GM23338 (cell line): Measurements from ENCODE around the gene LRRC8B.

Source experiments
- CTCF ChIP-seq, 2 experiments: fragments of 200-600 bp in 1 of 2; sonication (generic) in 1 of 2; conservative IDR thresholded peaks; 2 replicates each; pipeline versions ENCODE4 v1.5.1 to v1.6.1; 2016 to 2017; ENCODE audit warnings: antibody characterized with exemption in 2 of 2, low read depth in 2 of 2, mild to moderate bottlenecking in 2 of 2, moderate library complexity in 1 of 2
- JUNB ChIP-seq: IDR thresholded peaks from one replicate; pipeline ENCODE4 v1.6.1; 2016; ENCODE audit warnings: antibody characterized with exemption; ENCODE audit not compliant: unreplicated experiment
- REST ChIP-seq: IDR thresholded peaks from one replicate; pipeline ENCODE4 v1.6.1; 2018; ENCODE audit warnings: antibody characterized with exemption; ENCODE audit not compliant: unreplicated experiment
- STAT1 ChIP-seq: IDR thresholded peaks from one replicate; pipeline ENCODE4 v1.6.1; 2016; ENCODE audit warnings: antibody characterized with exemption; ENCODE audit not compliant: unreplicated experiment
- ZNF331 ChIP-seq: fragments of 250-450 bp; sonication (Bioruptor Pico); IDR thresholded peaks from 2 replicates; pipeline ENCODE4 v1.5.0; 2020; ENCODE audit warnings: low read depth, mild to moderate bottlenecking, moderate library complexity

GRCh38 chr1:89608984-89609725 lies 84.5 kb downstream of the LRRC8B start:
- TF ChIP-seq CTCF (conservative IDR thresholded peaks at IDR 0.05; ENCODE audit: low read depth in 2 of 2) = no peak
- TF ChIP-seq JUNB = no peak
- no peak for TF ChIP-seq REST
- no peak for TF ChIP-seq STAT1
- TF ChIP-seq ZNF331 = no peak
